B cell (primary cell): ENCODE measurements around the gene CTDSP2. TPM values are rescaled to one million over a fixed set of nuclear protein-coding genes. Genes with fewer than 3 reads are reported as not detected.

Source experiments
- ATAC-seq: fragments of 200-7000 bp; cut with Tn5 transposase; one replicate; pipeline ENCODE4 v1.10.0; 2021; ENCODE audit warnings: low read depth, mild to moderate bottlenecking, moderate number of reproducible peaks, moderate library complexity
- CTCF ChIA-PET: fragments of 350-600 bp; sonication (Branson Sonifier 250); formaldehyde crosslinking; loops from one replicate; lab custom pipeline; 2021; ENCODE audit warnings: antibody characterized with exemption, inconsistent platforms; lab: Charles Lee
- POLR2A ChIA-PET: fragments of 350-600 bp; sonication (Branson Sonifier 250); formaldehyde crosslinking; loops from one replicate; lab custom pipeline; 2021; ENCODE audit warnings: antibody characterized with exemption; lab: Charles Lee
- DNase-seq: peaks from one replicate; pipeline ENCODE4 v3.0.0; 2013
- H2AFZ ChIP-seq: 2 replicates; pipeline ENCODE4 v1.6.1; 2012; ENCODE audit warnings: mild to moderate bottlenecking, low read depth, low read length; ENCODE audit not compliant: insufficient read depth, poor library complexity, severe bottlenecking
- H3K27ac ChIP-seq, 2 donors: 1 replicate in 1 of 2; 2 replicates in 1 of 2; pipeline ENCODE4 v1.5.1; 2012 to 2013; ENCODE audit warnings: low read length in 2 of 2, mild to moderate bottlenecking in 2 of 2, moderate library complexity in 1 of 2
- H3K27me3 ChIP-seq, 4 experiments: fragments of 200-600 bp in 1 of 4; sonication (generic) in 1 of 4; replicated peaks in 1 of 4; 1 replicate in 2 of 4; 2 replicates in 2 of 4; pipeline versions ENCODE4 v1.6.1 to v1.7.0; 2013 to 2016; ENCODE audit warnings: low read length in 3 of 4, mild to moderate bottlenecking in 2 of 4, mixed read lengths in 1 of 4, moderate library complexity in 1 of 4; ENCODE audit not compliant: insufficient read depth in 4 of 4, control insufficient read depth in 3 of 4; ENCODE audit errors: control extremely low read depth in 1 of 4
- H3K36me3 ChIP-seq, 2 experiments: replicated peaks in 1 of 2; 1 replicate in 1 of 2; 2 replicates in 1 of 2; pipeline versions ENCODE4 v1.6.1 to v1.7.1; 2013; ENCODE audit warnings: low read length in 1 of 2; ENCODE audit not compliant: insufficient read depth in 2 of 2, control insufficient read depth in 1 of 2; ENCODE audit errors: control extremely low read depth in 1 of 2, extremely low read depth in 1 of 2
- H3K4me1 ChIP-seq, 2 donors: fragments of 200-600 bp in 1 of 2; sonication (generic) in 1 of 2; 1 replicate in 1 of 2; 2 replicates in 1 of 2; pipeline versions ENCODE4 v1.5.1 to v1.6.1; 2013 to 2017; ENCODE audit warnings: low read length in 2 of 2; ENCODE audit not compliant: control insufficient read depth in 2 of 2, insufficient read depth in 2 of 2
- H3K4me2 ChIP-seq: replicated peaks from 2 replicates; pipeline ENCODE3; 2012; ENCODE audit warnings: mild to moderate bottlenecking, low read depth, low read length; ENCODE audit not compliant: poor library complexity, severe bottlenecking
- H3K4me3 ChIP-seq, 5 experiments: fragments of 200-600 bp in 1 of 5; sonication (generic) in 1 of 5; 1 replicate in 3 of 5; 2 replicates in 2 of 5; pipeline versions ENCODE4 v1.5.1 to v1.7.0; 2011 to 2016; ENCODE audit warnings: low read length in 4 of 5, mild to moderate bottlenecking in 4 of 5, low read depth in 2 of 5, control low read depth in 1 of 5, moderate library complexity in 1 of 5; ENCODE audit not compliant: insufficient read depth in 1 of 5; ENCODE audit errors: control extremely low read depth in 1 of 5, extremely low read depth in 1 of 5
- H3K79me2 ChIP-seq: fragments of 200-600 bp; sonication (generic); one replicate; pipeline ENCODE4 v1.6.0; 2016; ENCODE audit warnings: low read length; ENCODE audit not compliant: control insufficient read depth, insufficient read depth
- H3K9ac ChIP-seq: fragments of 200-600 bp; sonication (generic); 2 replicates; pipeline ENCODE4 v1.6.1; 2017; ENCODE audit warnings: mild to moderate bottlenecking, low read length, moderate library complexity
- H3K9me3 ChIP-seq, 3 donors: one replicate each; pipeline versions ENCODE4 v1.6.1 to v1.7.1; 2013; ENCODE audit warnings: low read length in 2 of 3; ENCODE audit not compliant: control insufficient read depth in 2 of 3, insufficient read depth in 1 of 3; ENCODE audit errors: control extremely low read depth in 1 of 3
- H4K20me1 ChIP-seq: 2 replicates; pipeline ENCODE4 v1.6.0; 2012; ENCODE audit warnings: mild to moderate bottlenecking, low read length; ENCODE audit not compliant: insufficient read depth, control insufficient read depth, poor library complexity, severe bottlenecking
- H3K27ac Mint-ChIP-seq: one replicate; pipeline ENCODE4 v1.8.0; 2021; ENCODE audit warnings: mixed read lengths
- H3K27me3 Mint-ChIP-seq: one replicate; pipeline ENCODE4 v1.8.0; 2021; ENCODE audit warnings: mixed read lengths
- H3K4me1 Mint-ChIP-seq: one replicate; pipeline ENCODE4 v1.8.0; 2021; ENCODE audit warnings: mixed read lengths
- H3K4me3 Mint-ChIP-seq: one replicate; pipeline ENCODE4 v1.8.0; 2021; ENCODE audit warnings: mixed read lengths
- H3K9me3 Mint-ChIP-seq: one replicate; pipeline ENCODE4 v1.8.0; 2022; ENCODE audit warnings: mixed read lengths; ENCODE audit not compliant: insufficient read depth
- EZH2 ChIP-seq: IDR thresholded peaks from 2 replicates; pipeline ENCODE4 v1.6.1; 2012; ENCODE audit warnings: borderline replicate concordance, low read depth, mild to moderate bottlenecking, moderate library complexity, low read length; ENCODE audit not compliant: insufficient read depth, poor library complexity, severe bottlenecking
- WGBS: methylation state at CpG from one replicate; pipeline ENCODE4 v1.1.5; 2013; ENCODE audit warnings: missing lambda C conversion rate; ENCODE audit not compliant: insufficient coverage; 5-methylcytosine and 5-hydroxymethylcytosine counted together
- intact Hi-C: fragments of 100-400 bp; cut with micrococcal nuclease; formaldehyde crosslinking; loops from one replicate; pipeline ENCODE4 v1.10.0; 2022
- polyA plus RNA-seq: library from polyadenylated mRNA; depleted of rRNA; stranded (reverse); fragments of >200 nt; gene quantifications from 2 replicates; pipeline ENCODE4 v1.2.3, GENCODE V29; 2012
- total RNA-seq, 2 donors: library from RNA; stranded (reverse); fragments of 120-200 nt in 1 of 2; gene quantifications; 1 replicate in 1 of 2; 2 replicates in 1 of 2; pipeline versions ENCODE4 v1.2.3 to v1.2.4, GENCODE V29; 2013 to 2022
- TF ChIP-seq, protein P1 (sequence below): fragments of 200-600 bp; IDR thresholded peaks from one replicate; pipeline ENCODE4 v1.8.0; 2022; ENCODE audit warnings: antibody characterized with exemption, mild to moderate bottlenecking

Gene CTDSP2
- total and polyA plus RNA-seq, 2 donors (not counting 1 experiment from before 2014, with no cell fraction given): 99.1 to 209 TPM

DNA sequence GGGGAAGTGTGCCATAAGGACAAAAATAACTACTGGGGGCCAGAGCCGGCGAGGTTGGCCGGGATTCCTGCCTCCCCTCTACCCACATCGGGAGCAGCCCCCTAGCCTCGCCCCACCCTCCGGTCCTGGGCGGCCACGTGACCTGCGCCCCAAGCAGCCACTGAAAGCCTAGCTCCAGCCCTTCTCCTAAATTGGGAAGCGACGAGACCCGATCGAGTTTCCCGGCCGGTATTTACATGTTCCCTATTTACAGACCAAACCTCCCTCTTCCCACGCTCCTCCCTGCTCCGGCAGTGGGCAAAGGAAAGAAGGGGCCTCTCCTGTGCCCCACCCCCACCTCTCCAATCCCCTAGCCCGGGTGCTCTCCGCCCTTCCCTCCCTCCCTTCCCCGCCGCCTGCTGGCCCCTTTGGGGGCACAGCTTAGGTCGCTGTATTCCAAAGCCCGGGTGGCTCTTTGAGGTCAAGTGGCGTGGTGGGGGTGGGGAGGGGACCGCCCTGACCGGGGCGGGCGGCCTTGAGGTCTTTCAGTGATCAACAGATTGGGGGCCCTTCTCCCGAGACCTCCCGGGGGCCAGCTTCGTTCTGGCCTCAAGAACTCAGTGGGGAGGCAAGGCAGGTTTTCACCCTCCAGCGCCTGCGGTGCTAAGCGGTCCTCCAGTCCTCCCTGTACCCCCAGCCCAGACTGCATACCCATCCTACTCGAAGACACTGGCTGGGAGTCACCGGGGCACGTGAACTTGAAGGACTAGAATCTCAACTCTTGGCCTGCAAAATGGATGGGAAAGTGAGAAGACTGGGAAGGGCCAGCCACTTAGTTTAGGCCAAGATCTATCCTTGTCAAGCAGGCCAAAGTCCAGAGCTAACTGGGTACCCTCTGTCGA is 6.3 kb upstream of the CTDSP2 start:
- H3K4me1 Mint-ChIP-seq: peaks cover 34% of the 10 kb centered on the region
- Histone ChIP-seq H3K36me3 (no peaks in the 10 kb centered on the region), H3K27ac (no peak overlapping the region), H3K9ac (peak overlapping the region; percentile 4), H3K79me2 (no peaks in the 10 kb centered on the region), H2AFZ (peak overlapping the region; percentile 11), H3K27me3 (peaks cover 0 to 31% (median 11%) of the 10 kb centered on the region in 4 experiments), H3K4me1 (peaks cover 25 to 33% of the 10 kb centered on the region in 2 donors), H3K9me3 (peaks cover 0 to 2% (median 0%) of the 10 kb centered on the region in 3 donors), H4K20me1 (peaks cover 10% of the 10 kb centered on the region), H3K4me3 (peak overlapping the region in 1 of 5 experiments; percentile 11), H3K4me2 (peak overlapping the region; percentile 62)
- DNase-seq (no peak), ATAC-seq (no peak)
- H3K27ac Mint-ChIP-seq: no peak overlapping the region
- 35% methylated on average over 28 of the region's 38 CpGs for WGBS
- intact Hi-C loops: no loop called here
- ChIA-PET POLR2A (no interaction called here), CTCF (interaction anchor here (1.0 to 4.7 kb wide), 3 partner anchors 10 to 21 kb away, joined by 3 to 14 read pairs (median 5); no protein-coding TSS in a partner anchor)
- H3K9me3 Mint-ChIP-seq: no peaks in the 10 kb centered on the region
- H3K27me3 Mint-ChIP-seq: peaks cover 42% of the 10 kb centered on the region
- H3K4me3 Mint-ChIP-seq: peak overlapping the region; percentile 41
- TF ChIP-seq, protein P1, sequence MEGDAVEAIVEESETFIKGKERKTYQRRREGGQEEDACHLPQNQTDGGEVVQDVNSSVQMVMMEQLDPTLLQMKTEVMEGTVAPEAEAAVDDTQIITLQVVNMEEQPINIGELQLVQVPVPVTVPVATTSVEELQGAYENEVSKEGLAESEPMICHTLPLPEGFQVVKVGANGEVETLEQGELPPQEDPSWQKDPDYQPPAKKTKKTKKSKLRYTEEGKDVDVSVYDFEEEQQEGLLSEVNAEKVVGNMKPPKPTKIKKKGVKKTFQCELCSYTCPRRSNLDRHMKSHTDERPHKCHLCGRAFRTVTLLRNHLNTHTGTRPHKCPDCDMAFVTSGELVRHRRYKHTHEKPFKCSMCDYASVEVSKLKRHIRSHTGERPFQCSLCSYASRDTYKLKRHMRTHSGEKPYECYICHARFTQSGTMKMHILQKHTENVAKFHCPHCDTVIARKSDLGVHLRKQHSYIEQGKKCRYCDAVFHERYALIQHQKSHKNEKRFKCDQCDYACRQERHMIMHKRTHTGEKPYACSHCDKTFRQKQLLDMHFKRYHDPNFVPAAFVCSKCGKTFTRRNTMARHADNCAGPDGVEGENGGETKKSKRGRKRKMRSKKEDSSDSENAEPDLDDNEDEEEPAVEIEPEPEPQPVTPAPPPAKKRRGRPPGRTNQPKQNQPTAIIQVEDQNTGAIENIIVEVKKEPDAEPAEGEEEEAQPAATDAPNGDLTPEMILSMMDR: no peak
- no peak for TF ChIP-seq EZH2

GRCh38 chr12:57852200-57852599 is 5.7 kb upstream of the CTDSP2 start:
- intact Hi-C loops: no loop called here
- ChIA-PET CTCF (interaction anchor here (1.2 to 4.7 kb wide), 4 partner anchors 16 to 52 kb away, joined by 3 to 14 read pairs (median 8); no protein-coding TSS in a partner anchor), POLR2A (interaction anchor here (1.2 kb wide), 1 partner anchor 43 kb away, joined by 3 read pairs; no protein-coding TSS in a partner anchor)
- peak overlapping the region; percentile 41 for H3K4me3 Mint-ChIP-seq
- H3K4me1 ChIP-seq: peaks cover 26 to 33% of the 10 kb centered on the region in 2 donors
- H3K9me3 ChIP-seq: peaks cover 0 to 2% (median 0%) of the 10 kb centered on the region in 3 donors
- H2AFZ ChIP-seq: no peak overlapping the region
- TF ChIP-seq, protein P1: no peak
- no peak for TF ChIP-seq EZH2
- H3K79me2 ChIP-seq: no peaks in the 10 kb centered on the region
- peaks cover 41% of the 10 kb centered on the region for H3K27me3 Mint-ChIP-seq
- 46% methylated on average over 9 of the region's 11 CpGs for WGBS
- H3K4me1 Mint-ChIP-seq: peaks cover 35% of the 10 kb centered on the region
- H3K27ac ChIP-seq: no peak overlapping the region
- peak overlapping the region; percentile 62 for H3K4me2 ChIP-seq
- no peaks in the 10 kb centered on the region for H3K36me3 ChIP-seq
- H3K27me3 ChIP-seq: peaks cover 0 to 31% (median 11%) of the 10 kb centered on the region in 4 experiments
- H3K9ac ChIP-seq: peak overlapping the region; percentile 4
- no peak overlapping the region for H3K27ac Mint-ChIP-seq
- DNase-seq (no peak), ATAC-seq (no peak)
- peak overlapping the region in 1 of 5 experiments; percentile 11 for H3K4me3 ChIP-seq
- peaks cover 10% of the 10 kb centered on the region for H4K20me1 ChIP-seq
- H3K9me3 Mint-ChIP-seq: no peaks in the 10 kb centered on the region
